HG03575 (cell line): ENCODE data around the gene PRSS16.
"Not testable (repeated sequence)": the region's sequence is repeated elsewhere in the genome, so short reads cannot be mapped to it uniquely, and the experiment has no call there.

Experiments used
- ATAC-seq: cut with Tn5 transposase; IDR thresholded peaks from one replicate; pipeline ENCODE4 v1.9.1; 2021; ENCODE audit not compliant: unreplicated experiment, insufficient number of reproducible peaks, low FRiP score; ENCODE audit errors: extremely low read depth

PRSS16 gene

GRCh38 chr6:27247133-27247836 is at the start of gene PRSS16:
Gene PRSS16, plus strand, starts transcription at chr6:27247701. Its CDS starts 37 bp downstream, at chr6:27247738.
- no peak for ATAC-seq

- no peak for ATAC-seq
Measured at GRCh38 chr6:27205375-27206278, 41.9 kb upstream of the PRSS16 start.

GRCh38 chr6:27206806-27207205 is 40.7 kb upstream of the PRSS16 start:
- ATAC-seq: no peak

- no peak for ATAC-seq
Measured at GRCh38 chr6:27208042-27208441, 39.5 kb upstream of the PRSS16 start.

- ATAC-seq: no peak
Measured at GRCh38 chr6:27209196-27209595, 38.3 kb upstream of the PRSS16 start.

GRCh38 chr6:27209659-27210269 is 37.7 kb upstream of the PRSS16 start:
- no peak for ATAC-seq

- ATAC-seq: not testable (repeated sequence)
Measured at GRCh38 chr6:27213091-27213517, 34.4 kb upstream of the PRSS16 start.

- no peak for ATAC-seq
Measured at GRCh38 chr6:27213544-27214125, 33.9 kb upstream of the PRSS16 start.

- ATAC-seq: no peak
Measured at GRCh38 chr6:27214126-27214601, 33.3 kb upstream of the PRSS16 start.

- ATAC-seq: no peak
Measured at GRCh38 chr6:27216874-27217273, 30.6 kb upstream of the PRSS16 start.

- ATAC-seq: not testable (repeated sequence)
Measured at GRCh38 chr6:27222971-27223370, 24.5 kb upstream of the PRSS16 start.

GRCh38 chr6:27224729-27225128 is 22.8 kb upstream of the PRSS16 start:
- ATAC-seq: no peak

- no peak for ATAC-seq
Measured at GRCh38 chr6:27228963-27229477, 18.5 kb upstream of the PRSS16 start.

GRCh38 chr6:27230758-27231111 is 16.8 kb upstream of the PRSS16 start:
- no peak for ATAC-seq

GRCh38 chr6:27234576-27234975 is 12.9 kb upstream of the PRSS16 start:
- no peak for ATAC-seq

GRCh38 chr6:27237089-27237803 is 10.3 kb upstream of the PRSS16 start:
- no peak for ATAC-seq

- ATAC-seq: no peak
Measured at GRCh38 chr6:27238010-27238983, 9.2 kb upstream of the PRSS16 start.
